HepG2 (cell line): ENCODE results near the gene CNFN. TPM values are rescaled to one million over a fixed set of nuclear protein-coding genes. Genes with fewer than 3 reads are reported as not detected.

Experiments used
- AHDC1 ChIP-seq: sonication (generic); formaldehyde crosslinking; IDR thresholded peaks from 2 replicates; pipeline ENCODE4 v1.5.1; 2020; ENCODE audit warnings: mild to moderate bottlenecking, missing genetic modification reagents, borderline replicate concordance
- ATF2 ChIP-seq: sonication (generic); formaldehyde crosslinking; IDR thresholded peaks from 2 replicates; pipeline ENCODE4 v1.4.0; 2020; ENCODE audit warnings: missing genetic modification reagents
- ERF ChIP-seq: IDR thresholded peaks from 2 replicates; pipeline ENCODE4 v1.6.1; 2018; ENCODE audit warnings: missing biosample characterization, missing genetic modification reagents
- FOXJ3 ChIP-seq: sonication (generic); formaldehyde crosslinking; IDR thresholded peaks from 2 replicates; pipeline ENCODE4 v1.4.0; 2020; ENCODE audit warnings: missing genetic modification reagents, mild to moderate bottlenecking, borderline replicate concordance
- FOXO1 ChIP-seq: sonication (generic); formaldehyde crosslinking; IDR thresholded peaks from 2 replicates; pipeline ENCODE4 v1.4.0; 2020; ENCODE audit warnings: missing genetic modification reagents
- GATAD2A ChIP-seq: IDR thresholded peaks from 2 replicates; pipeline ENCODE4 v1.6.1; 2016
- HOXA3 ChIP-seq: sonication (generic); formaldehyde crosslinking; IDR thresholded peaks from 2 replicates; pipeline ENCODE4 v1.5.0; 2020; ENCODE audit warnings: missing genetic modification reagents
- KAT2B ChIP-seq: fragments of 150-350 bp; IDR thresholded peaks from 2 replicates; pipeline ENCODE4 v1.6.1; 2014; ENCODE audit warnings: low read depth, low read length, borderline replicate concordance
- MAF1 ChIP-seq: sonication (generic); formaldehyde crosslinking; IDR thresholded peaks from 2 replicates; pipeline ENCODE4 v1.5.0; 2020; ENCODE audit warnings: missing genetic modification reagents, borderline replicate concordance
- MTA1 ChIP-seq: sonication (generic); formaldehyde crosslinking; IDR thresholded peaks from 2 replicates; pipeline ENCODE4 v1.4.0; 2020; ENCODE audit warnings: missing genetic modification reagents, mild to moderate bottlenecking, borderline replicate concordance
- RBAK ChIP-seq: sonication (generic); formaldehyde crosslinking; IDR thresholded peaks from 2 replicates; pipeline ENCODE4 v1.5.1; 2020; ENCODE audit warnings: mild to moderate bottlenecking, missing genetic modification reagents
- SKI ChIP-seq: fragments of 450-650 bp; IDR thresholded peaks from one replicate; pipeline ENCODE4 v1.6.1; 2018; ENCODE audit warnings: mild to moderate bottlenecking; ENCODE audit not compliant: partially characterized antibody
- THRA ChIP-seq: sonication (generic); formaldehyde crosslinking; IDR thresholded peaks from 2 replicates; pipeline ENCODE4 v1.4.0; 2020; ENCODE audit warnings: missing genetic modification reagents, borderline replicate concordance
- YEATS2 ChIP-seq: sonication (generic); formaldehyde crosslinking; IDR thresholded peaks from 2 replicates; pipeline ENCODE4 v1.4.0; 2020; ENCODE audit warnings: missing genetic modification reagents, borderline replicate concordance
- ZBTB33 ChIP-seq: sonication (generic); formaldehyde crosslinking; IDR thresholded peaks from 2 replicates; pipeline ENCODE4 v1.4.0; 2020; ENCODE audit warnings: missing genetic modification reagents
- ZFX ChIP-seq: sonication (generic); formaldehyde crosslinking; IDR thresholded peaks from 2 replicates; pipeline ENCODE4 v1.4.0; 2020; ENCODE audit warnings: mild to moderate bottlenecking, low read depth, missing genetic modification reagents, moderate library complexity
- ZNF530 ChIP-seq: sonication (generic); formaldehyde crosslinking; IDR thresholded peaks from 2 replicates; pipeline ENCODE4 v1.5.0; 2020; ENCODE audit warnings: low read depth, mild to moderate bottlenecking, missing genetic modification reagents
- ZNF75D ChIP-seq: sonication (generic); formaldehyde crosslinking; IDR thresholded peaks from 2 replicates; pipeline ENCODE4 v1.8.1; 2023; ENCODE audit warnings: missing genetic modification reagents, mild to moderate bottlenecking, borderline replicate concordance
- ZNF883 ChIP-seq: sonication (generic); formaldehyde crosslinking; IDR thresholded peaks from 2 replicates; pipeline ENCODE4 v1.5.1; 2020; ENCODE audit warnings: mild to moderate bottlenecking, missing genetic modification reagents; ENCODE audit errors: not compliant biosample characterization
- polyA plus RNA-seq, 8 experiments: library from polyadenylated mRNA; depleted of rRNA in 3 of 8; stranded (reverse) in 7 of 8; unstranded in 1 of 8; fragments of >200 nt; fragmentation: Illumina TruSeq in 4 of 8; extraction: Trizol in 4 of 8; gene quantifications; 2 replicates each; pipeline versions ENCODE4 v1.2.1 to v1.2.3, GENCODE V29; 2011 to 2016; ENCODE audit warnings: low read depth in 4 of 8, missing spikeins in 1 of 8, mixed read lengths in 1 of 8; ENCODE audit not compliant: insufficient read depth in 1 of 8
- total RNA-seq, 5 experiments: library from RNA; depleted of rRNA; stranded (reverse); fragments of >200 nt; fragmentation: Illumina TruSeq; extraction: Trizol; gene quantifications; 2 replicates each; pipeline ENCODE4 v1.2.3, GENCODE V29; 2016; ENCODE audit warnings: low read depth in 1 of 5

The CNFN gene
- total and polyA plus RNA-seq, 2 of the 13 experiments (the other 11 are each of a cell fraction or from before 2014, with no cell fraction given): 0.35 to 1.1 TPM

- TF ChIP-seq AHDC1 (peak; percentile 51; the same call in 1 of the 2 replicates), THRA (CRISPR knock-in tag) (peak; percentile 80; the same call in 1 of the 2 replicates), ATF2 (CRISPR knock-in tag) (peak; percentile 74), FOXJ3 (CRISPR knock-in tag) (peak; percentile 58; the same call in 1 of the 2 replicates), ZNF75D (CRISPR knock-in tag) (no peak), HOXA3 (CRISPR knock-in tag) (peak; percentile 63; the same call in 1 of the 2 replicates), ZNF530 (CRISPR knock-in tag) (no peak), MAF1 (CRISPR knock-in tag) (no peak), ZNF883 (CRISPR knock-in tag) (peak; percentile 52), RBAK (no peak), YEATS2 (CRISPR knock-in tag) (peak; percentile 51; the same call in 1 of the 2 replicates), MTA1 (CRISPR knock-in tag) (peak; percentile 87; the same call in 1 of the 2 replicates), ZBTB33 (CRISPR knock-in tag) (peak; percentile 52; the same call in 1 of the 2 replicates), ERF (CRISPR knock-in tag) (peak; percentile 42; the same call in 1 of the 2 replicates), FOXO1 (CRISPR knock-in tag) (peak; percentile 99), SKI (peak; percentile 46), KAT2B (no peak), GATAD2A (CRISPR knock-in tag) (peak; percentile 94), ZFX (CRISPR knock-in tag) (peak; percentile 49)
Observed at GRCh38 chr19:42433503-42434260, 43.6 kb upstream of the CNFN start (continued).
